HG02798 (cell line): ENCODE results near the gene PLPP1.

Source experiments
- ATAC-seq: cut with Tn5 transposase; IDR thresholded peaks from one replicate; pipeline ENCODE4 v1.9.1; 2021; ENCODE audit warnings: mild to moderate bottlenecking; ENCODE audit not compliant: unreplicated experiment, poor library complexity

The PLPP1 gene

DNA sequence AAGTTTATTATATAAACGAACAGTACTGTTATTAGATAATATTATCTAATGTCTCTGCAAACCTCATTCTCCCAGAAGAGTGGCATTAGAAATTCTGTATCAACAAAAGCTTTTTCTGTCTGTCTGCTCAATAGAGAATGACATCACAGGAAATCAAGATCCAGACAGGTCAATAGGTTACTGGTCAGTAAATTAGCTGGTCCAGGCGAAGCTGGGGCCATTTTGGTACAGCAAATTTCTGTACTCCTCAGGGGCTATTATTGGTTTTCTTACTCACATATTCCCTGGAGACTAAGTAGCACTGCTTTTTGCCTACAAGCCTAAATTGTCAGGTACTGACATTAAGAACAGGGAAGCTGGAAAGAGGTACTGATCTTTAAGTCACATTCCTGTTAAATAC, 80.5 kb downstream of the PLPP1 start:
- ATAC-seq = no peak

DNA sequence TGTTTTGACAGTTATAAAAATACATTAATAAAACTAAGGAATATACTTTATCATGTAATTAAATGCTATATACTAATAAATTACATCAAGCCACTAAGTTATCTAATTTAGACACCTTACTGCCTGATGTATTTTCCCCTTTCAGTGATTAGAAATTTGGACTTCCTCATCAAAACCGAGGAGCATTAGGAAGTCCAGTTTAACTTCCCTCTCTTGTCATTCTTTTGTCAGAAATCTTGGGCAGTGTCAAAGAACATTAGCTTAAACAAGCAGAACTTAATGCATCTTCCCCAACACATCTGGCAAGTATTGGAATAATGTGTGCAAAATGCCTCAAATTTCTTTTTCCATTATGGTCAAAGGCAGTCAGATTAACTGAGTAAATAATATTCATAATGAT, 81.6 kb downstream of the PLPP1 start:
- ATAC-seq = no peak

DNA sequence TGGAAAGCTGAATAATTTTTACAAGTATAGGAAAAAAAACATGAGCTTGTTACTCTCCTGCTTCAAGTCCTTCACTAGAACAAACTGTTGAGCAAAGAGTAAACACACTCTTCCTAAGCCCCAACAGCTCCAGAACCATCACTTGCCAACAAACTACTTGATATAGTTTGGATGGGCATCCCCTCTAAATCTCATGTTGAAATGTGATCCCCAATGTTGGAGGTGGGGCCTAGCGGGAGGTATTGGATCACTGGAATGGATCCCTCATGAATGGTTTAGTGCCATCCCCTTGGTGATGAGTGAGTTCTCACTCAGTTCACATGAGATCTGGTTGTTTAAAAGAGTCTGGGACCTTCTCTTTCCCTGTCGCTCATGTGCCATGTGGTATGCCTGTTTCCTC, 82.8 kb downstream of the PLPP1 start:
- no peak for ATAC-seq

DNA sequence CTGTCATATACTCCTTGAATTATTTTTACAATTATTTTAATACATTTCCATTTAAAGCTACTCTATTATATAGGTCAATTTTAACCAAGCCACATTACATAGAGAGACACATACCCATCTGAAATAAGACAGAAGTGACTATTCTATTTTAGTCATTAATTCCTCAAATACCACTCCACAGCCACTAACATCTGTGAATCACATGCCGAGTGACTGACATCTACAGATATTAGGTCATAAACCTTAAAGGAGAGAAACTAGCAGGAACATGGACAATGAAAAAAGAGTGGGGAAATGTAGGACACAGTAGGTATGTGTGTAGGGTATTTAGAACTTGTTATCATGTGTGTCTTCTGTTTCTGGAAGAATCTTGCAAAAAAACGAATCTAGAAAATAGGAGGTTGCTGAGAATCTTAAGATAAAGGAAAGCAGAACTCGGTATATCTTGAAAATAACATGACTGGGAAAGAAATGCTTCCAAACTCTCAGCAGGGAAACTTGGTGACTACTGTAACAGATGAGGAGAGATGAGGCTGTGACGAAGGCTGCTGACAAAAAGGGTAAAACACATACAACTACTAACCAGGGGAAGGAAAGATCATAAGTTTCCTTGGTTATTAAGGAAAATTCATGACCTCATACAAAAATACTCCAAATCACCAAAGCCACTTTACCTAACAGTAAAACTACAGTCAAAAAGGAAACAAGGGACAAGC, 84.6 kb downstream of the PLPP1 start:
- no peak for ATAC-seq

DNA sequence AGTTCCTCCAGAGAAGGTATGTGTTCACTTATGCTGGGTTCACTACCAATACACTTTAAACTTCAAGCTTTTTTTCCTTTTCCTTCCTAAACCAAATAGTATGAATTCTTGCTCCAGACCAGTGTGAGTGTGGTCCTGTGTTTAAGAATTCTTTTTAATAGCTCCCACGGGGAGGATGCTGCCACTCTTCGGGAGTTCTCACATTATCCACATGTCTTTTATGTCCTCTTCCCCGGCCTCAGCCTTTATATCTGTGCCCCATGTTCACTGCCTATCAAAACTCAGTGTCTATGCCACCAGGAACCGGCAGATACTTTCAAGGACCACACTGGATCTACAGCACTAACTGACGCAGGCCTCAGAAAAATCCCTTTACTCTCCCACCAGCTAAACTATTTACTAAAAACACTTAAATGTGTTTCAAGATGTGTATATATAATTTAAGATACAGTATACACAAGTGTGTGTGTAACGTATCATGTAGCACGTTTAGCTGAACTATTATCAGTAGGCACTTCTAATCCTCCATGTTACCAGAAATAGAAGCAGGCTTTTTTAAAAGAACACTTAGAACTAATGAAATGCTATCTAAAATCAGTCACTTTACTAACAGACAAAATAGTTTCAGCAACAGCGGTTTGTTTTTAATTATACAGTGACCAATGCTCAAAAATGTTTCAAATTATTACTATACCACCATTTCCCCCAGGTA, 88.0 kb downstream of the PLPP1 start:
- ATAC-seq = no peak

DNA sequence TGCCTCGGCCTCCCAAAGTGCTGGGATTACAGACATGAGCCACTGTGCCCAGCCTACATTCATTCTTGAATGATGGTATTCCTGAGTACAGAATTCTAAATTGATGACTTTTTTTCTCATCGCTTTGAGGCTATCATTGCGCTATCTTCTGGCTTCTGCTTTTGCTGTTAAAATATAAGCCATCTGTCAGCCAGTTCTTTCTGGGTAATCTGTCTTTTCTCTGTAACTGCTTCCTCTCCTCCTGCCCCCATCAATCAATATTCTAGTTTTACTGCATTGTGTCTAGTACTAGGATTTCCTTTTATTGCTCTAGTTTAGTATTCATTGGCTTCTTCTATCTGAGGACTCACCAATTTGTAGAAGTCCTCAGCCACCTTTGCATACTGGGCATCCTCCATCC, 89.0 kb downstream of the PLPP1 start:
- no peak for ATAC-seq

DNA sequence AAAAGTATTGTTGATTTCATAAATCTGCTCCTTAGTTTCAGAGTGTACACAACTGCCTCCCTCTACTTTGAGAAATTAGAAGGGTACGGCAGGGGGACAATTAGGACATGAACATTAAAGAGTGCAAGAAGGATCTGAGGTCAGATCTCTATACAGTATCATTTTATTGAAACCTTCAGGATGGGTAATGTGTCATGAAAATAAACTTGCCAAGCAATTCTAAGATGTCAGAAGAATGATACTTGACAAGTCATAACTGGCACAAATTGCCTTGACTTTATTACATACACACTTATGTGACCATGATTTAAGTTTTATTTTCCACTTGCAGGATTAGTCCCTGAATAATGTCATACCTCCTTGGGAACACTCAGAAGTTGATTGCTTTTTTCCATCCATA, 92.8 kb downstream of the PLPP1 start:
- no peak for ATAC-seq

DNA sequence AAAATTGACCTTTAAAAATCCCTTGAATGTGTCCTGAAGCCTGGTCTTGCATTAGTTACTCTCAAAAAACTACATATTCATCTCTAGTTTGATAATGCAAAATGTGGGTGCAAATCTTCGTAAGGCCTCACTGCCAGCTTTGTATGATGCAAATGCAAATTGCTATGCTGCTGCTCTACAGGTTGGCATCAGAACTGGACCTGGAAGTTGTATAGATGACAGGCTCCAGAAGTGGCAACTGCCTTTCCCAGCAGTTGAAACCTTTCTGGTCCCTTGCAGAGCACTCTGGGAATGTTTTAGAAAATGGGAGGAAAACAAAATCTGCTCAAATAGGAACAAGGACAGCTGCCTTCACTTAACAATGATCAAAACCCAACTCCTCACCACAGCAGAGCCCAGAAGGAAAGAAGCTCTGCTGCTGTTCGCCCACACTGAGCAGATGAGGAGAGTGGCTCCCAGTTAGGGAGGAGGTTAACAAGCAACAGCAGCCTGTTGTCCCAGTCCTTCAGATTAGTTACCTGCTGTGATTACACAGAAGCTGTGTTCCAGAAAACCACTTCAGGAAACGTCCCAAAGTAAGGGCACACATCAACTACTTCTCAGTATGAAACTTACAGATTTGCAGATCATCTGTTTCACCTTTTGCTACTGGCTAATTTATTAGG, 93.5 kb downstream of the PLPP1 start:
- ATAC-seq = no peak

DNA sequence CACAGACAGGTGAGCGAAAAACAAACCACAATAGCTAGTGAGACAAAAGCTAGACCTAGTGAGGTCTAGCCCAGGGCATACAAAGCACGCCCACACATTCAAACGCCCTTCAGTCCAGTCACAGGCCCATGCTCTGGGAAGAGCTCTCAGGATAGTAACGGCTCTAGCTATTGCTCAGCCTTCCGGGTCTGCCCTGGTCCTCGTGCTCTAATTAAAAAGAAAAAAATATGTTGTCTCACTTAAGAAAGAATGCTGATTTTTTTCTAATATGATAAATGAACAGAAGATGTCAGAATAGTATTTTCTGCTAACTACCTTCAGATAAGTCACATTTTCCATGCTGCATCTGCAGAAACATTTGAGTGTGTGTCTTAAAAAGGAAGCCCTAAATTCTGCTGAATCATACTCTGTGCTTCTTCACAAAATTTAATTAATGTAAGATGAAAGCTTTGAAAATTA, 94.5 kb downstream of the PLPP1 start:
- ATAC-seq = no peak

DNA sequence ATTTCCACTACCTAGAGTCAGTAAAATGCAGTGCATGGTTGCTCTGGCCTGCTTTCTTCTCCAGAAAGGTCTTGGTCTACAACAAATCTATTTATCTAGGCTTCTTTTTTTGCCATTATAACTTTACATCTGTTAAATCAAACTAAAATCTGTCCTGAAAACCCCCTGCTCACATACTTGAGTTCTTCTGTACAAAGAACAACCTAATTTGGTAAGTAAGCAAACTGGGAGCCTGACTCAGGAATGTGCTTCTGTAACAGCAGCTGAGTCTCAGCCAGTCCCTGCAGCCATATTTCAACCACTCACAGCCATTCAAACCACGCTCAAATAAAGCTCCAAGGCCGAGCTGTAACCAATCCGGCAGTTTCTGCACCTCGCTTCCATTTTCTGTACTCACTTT, 95.8 kb downstream of the PLPP1 start:
- no peak for ATAC-seq

DNA sequence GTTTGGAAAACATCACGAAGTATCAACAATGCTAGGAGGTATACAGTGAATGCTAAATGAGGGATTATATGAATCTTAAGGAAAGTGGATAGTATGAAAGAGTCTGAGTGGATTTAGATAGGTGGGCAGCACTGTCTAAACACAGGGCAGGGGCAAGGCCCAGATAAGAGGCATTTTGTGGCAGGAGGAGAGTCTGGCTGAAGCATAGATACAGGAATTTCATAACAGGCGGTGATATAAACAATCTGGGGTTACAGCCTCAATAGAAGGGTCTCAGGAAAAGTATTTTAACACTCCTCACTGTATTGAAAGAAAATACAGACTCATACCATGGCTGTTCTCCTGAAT, 96.9 kb downstream of the PLPP1 start:
- no peak for ATAC-seq

DNA sequence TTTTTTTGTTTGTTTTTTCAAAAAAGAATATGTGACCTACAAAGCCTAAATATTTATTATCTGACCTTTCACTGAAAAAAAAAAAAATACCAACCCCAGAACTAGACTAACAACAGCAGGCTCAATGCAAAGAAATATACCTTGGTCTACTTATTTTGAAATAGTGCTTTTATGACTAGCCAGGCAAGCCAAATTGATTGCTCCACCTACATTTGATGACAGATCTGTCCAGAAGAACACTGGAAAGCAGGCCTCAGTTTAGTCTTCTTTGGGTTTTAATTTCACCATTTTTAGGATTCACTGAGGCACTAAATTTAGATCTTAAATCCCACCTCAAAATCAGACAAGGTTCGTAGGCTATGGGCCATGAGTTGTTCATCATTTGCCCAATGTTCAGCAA, 97.3 kb downstream of the PLPP1 start:
- ATAC-seq = no peak

DNA sequence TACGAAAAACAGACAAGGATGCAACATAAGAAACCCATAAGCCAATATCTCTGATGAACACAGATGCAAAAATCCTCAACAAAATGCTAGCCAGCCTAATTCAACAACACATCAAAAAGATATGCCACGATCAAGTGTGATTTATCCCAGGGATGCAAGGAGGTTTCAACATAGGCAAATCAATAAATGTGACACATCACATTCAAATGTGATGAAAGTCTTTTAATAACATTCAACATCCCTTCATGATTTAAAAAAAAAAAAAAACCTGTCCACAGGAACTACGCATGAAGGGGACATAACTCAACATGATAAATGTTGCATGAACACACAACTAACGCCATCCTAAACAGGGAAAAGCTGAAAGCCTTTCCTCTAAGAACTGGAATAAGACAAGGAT, 102.2 kb downstream of the PLPP1 start:
- no peak for ATAC-seq

DNA sequence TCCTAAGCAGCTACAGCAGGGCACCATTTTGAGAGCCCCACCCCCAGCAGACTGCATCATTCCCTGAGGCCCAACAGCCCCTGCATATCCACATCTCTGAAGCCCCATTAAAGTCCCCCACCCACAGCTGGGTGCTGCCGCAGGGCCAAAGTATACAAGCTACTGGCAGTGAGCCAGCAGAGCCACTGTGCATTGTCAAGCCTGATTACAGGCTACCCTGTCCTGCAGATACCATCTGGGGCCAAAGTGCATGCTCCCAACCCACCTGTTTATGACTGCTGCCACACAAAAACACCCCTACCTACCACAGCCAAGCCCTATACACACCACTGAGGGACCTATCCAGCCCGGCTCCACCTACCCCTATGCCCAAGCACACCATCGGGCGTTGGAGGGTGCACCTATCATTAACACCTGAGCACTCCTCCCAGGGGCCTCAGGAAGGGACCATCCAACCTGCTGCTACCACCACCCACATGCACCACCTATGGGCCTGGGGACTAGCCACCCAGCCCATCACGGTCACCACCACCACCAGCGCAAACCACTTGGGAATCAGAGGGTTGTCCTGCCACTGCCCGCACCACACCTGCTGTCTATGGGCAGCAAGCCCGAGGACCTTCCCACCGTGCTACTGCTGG, 105.0 kb downstream of the PLPP1 start:
- ATAC-seq = no peak

DNA sequence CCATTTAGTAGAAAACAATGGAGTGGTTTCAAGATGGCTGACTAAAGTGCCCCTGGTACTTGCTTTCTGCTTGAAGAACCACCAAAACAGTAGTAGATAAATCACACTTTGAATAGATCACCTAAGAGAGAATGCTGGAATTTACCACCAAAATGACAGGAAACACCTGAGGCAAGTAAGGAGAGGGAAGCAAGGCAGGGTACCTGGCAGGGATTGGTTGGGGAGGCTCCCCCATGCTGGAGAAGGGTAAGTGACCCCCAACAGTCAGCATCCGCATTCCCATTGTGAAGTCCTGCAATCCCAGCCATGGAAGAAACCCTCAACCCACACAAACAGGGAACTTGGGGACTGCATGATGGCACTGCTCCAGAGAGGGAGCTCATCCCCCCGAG, 105.5 kb downstream of the PLPP1 start:
- no peak for ATAC-seq

DNA sequence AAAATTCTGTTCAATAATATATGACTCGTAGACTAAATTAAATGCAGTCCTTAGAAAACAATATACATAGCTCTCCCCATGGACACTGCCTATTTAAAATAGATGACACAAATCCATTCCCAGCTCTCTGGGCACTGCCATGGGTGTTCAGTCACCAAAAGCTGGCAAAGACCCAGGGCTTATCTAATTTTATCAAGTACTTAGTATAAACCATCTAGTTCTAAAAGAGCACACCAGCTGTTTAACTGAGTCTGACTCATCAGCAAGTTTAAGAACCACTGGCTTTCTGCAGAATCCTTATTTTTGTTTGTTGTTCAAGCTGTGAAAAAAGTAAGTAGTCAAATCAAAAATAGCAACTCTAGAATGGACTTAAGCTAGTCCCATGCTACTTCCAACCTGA, 107.6 kb downstream of the PLPP1 start:
- ATAC-seq = no peak

DNA sequence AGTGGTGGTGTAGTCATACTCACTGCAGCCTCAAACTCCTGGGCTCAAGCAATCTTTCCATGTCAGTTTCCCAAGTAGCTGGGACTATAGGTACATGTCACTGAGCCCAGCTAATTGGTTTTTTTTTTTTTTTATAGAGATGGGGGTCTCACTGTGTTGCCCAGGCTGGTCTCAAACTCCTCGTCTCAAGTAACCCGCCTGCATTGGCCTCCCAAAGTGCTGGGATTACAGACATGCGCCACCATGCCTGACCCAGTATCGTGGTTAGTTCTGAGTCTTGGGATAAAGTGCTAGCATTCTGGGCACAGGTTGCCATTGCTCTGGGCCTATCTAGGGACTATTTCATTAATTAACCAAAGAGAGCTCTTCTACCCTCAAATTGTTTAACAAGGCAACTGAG, 108.3 kb downstream of the PLPP1 start:
- no peak for ATAC-seq

DNA sequence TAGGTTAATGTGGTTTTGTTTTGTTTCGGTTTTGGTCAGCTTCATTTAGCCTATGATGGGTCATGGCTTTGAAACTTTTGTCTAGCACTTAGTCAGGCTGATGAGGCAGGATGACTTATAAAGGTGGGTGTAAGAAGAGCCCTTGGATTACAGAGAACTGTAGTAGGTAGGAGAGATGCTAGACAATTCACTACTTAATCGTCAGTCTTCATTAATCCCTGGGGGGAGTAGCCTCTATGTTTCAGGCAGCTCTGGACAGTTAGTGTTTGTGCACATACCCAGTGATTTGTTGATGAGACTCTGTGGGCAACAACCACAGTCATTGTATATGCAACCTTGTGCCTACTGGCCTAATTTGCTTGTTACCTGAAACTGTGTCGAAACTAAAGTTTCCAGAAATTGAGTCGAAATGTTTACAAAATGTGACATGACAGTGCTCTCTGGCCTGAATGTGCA, 113.7 kb downstream of the PLPP1 start:
- peak; percentile 94 for ATAC-seq

DNA sequence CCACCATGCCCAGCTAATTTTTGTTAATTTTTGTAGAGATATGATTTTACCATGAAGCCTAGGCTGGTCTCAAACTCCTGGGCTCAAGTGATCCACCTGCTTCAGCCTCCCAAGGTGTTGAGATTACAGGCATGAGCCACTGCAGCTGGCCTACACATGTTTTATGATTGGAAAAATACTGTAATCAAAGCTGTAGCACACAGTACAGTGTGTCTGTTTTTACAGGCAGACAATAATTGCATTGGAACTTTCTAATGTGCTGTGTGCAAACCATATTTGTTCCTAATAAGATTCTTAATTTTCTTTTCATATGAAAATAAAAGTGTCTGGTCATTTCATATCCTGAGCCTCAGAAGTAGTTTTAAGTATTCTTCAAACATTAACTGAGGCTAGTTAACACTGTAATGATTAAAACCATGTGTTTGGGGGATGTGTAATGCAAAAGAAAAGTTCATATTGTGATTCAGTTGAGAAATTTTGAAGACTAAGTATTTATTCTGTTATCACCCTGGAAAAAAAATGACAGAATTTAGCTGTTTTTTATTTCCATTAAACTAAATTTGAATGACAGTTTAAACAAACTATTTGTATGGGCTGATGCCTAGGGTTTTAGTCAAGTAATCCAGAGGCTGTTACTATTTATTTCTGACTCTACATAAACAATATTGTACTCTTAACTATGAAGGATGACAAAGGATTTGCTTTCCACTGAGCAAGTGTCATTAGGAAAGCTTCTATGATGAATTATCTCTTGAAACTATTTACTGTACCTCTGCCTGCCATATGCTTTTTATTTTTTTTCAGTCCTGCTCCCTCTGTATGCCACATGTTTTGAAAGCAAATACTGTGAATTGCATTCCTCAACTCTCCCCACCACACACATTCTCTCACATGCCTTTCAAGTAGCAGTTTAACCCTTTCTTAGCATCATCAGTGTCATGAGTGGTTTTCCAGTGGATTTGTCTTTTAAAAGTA, 115.5 kb downstream of the PLPP1 start:
- no peak for ATAC-seq

DNA sequence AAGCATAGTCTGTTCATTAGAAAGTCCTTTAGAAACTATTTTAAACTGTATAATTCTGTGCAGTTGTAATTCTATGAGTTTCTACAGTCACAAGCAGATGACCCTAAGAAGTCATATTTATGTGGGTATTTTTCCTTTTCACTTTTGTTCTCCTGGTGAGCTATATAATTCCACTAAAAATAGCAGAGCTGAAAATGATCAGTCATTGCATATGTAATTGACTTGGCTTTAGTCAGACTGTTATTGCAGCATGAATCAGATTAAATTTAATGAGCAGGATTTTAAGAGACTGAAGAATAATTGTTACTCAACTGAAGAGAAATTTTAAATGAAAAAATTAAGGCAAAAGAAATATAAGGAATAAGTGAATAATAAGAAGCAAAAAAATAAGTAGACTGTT, 118.5 kb downstream of the PLPP1 start:
- no peak for ATAC-seq
